ENCODE measurements around the gene KRTAP2-3. TPM values are rescaled to one million over a fixed set of nuclear protein-coding genes. Genes with fewer than 3 reads are reported as not detected.
"Not testable (repeated sequence)": the region's sequence is repeated elsewhere in the genome, so short reads cannot be mapped to it uniquely, and the experiment has no call there.

The KRTAP2-3 gene
- total and polyA plus RNA-seq, 10 donors = not detected

DNA sequence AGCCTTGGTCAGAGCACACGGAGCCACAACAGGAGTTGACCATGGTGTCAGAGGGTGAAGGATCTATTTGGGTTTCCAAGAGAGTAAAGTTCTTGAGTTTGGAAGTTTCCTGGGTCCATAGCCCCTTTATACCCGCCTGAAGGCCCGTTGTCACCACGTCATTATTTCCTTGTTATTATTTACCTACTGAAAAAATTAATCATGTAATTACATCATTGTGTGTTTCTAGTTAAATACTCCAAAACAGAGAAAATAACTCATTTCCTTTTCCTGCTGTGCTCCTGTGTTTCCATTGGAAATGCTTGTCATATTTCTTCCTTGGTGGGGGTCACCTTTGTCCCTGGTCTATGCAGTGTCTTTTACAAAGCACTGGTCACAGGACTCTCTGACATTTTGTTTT lies 38.1 kb upstream of the KRTAP2-3 start, which contains the start of gene KRTAP4-8:
Gene KRTAP4-8, minus strand, starts transcription at position 101 of the 400 bp plus-strand sequence. Its CDS starts 58 bp downstream, at position 43.
- no peak within 1 kb of the TSS for H3K27ac ChIP-seq
- H3K27me3 ChIP-seq (replicated peaks in 1 of 7) = peaks cover 0 to 9% (median 0%) of the 10 kb centered on the region in 7 donors
- no peaks in the 10 kb centered on the region for H3K36me3 ChIP-seq
- H3K4me1 ChIP-seq = peaks cover 0 to 9% (median 0%) of the 10 kb centered on the region in 6 donors
- TF ChIP-seq POLR2AphosphoS5 (IDR thresholded peaks at IDR 0.05) (no peak), POLR2A (IDR thresholded peaks at IDR 0.05) (no peak)
- TF ChIP-seq, protein P1, sequence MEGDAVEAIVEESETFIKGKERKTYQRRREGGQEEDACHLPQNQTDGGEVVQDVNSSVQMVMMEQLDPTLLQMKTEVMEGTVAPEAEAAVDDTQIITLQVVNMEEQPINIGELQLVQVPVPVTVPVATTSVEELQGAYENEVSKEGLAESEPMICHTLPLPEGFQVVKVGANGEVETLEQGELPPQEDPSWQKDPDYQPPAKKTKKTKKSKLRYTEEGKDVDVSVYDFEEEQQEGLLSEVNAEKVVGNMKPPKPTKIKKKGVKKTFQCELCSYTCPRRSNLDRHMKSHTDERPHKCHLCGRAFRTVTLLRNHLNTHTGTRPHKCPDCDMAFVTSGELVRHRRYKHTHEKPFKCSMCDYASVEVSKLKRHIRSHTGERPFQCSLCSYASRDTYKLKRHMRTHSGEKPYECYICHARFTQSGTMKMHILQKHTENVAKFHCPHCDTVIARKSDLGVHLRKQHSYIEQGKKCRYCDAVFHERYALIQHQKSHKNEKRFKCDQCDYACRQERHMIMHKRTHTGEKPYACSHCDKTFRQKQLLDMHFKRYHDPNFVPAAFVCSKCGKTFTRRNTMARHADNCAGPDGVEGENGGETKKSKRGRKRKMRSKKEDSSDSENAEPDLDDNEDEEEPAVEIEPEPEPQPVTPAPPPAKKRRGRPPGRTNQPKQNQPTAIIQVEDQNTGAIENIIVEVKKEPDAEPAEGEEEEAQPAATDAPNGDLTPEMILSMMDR (IDR thresholded peaks at IDR 0.05 in 8 of 11, conservative IDR thresholded peaks at IDR 0.05 in 3 of 11) = no peak
- peaks cover 0 to 6% (median 0%) of the 10 kb centered on the region in 8 donors for H3K9me3 ChIP-seq
- intact Hi-C loops (cut with DNase I; ENCODE audit: low total_unique reads) = no loop called here
- 62 to 82% (median 78%) methylated on average over 4 of the region's 4 CpGs for WGBS, 5 donors
- DNase-seq = no peak
- no peak within 1 kb of the TSS for H3K4me3 ChIP-seq

DNA sequence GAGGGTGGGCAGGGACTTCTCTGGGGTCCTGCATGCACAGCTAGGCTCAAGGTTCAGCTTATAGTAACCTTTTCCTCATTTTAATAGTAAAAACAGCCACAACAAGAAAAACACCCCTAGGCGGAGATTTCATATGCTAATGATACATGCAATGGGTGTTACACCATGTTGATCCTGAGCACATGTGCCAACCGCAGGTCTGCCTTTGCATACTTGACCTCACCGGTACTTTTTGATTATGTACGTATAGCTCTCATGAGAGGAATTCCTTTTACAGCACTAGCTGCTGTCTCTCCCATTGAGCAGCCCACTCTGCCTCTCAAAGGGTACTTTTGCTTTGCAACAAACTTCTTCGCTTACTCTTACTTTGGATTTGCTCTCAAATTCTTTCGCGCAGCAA lies 36.1 kb upstream of the KRTAP2-3 start:
- DNase-seq = no peak
- Histone ChIP-seq H3K4me3 (no peak overlapping the region), H3K36me3 (no peaks in the 10 kb centered on the region), H3K27ac (no peak overlapping the region), H3K27me3 (replicated peaks in 1 of 7) (peaks cover 0 to 9% (median 0%) of the 10 kb centered on the region in 7 donors), H3K4me1 (peaks cover 0 to 9% (median 0%) of the 10 kb centered on the region in 6 donors), H3K9me3 (peaks cover 0 to 11% (median 0%) of the 10 kb centered on the region in 8 donors)
- 85 to 89% (median 88%) methylated on average over 7 of the region's 7 CpGs for WGBS, 5 donors
- intact Hi-C loops (cut with DNase I; ENCODE audit: low total_unique reads) = no loop called here
- TF ChIP-seq POLR2A (IDR thresholded peaks at IDR 0.05) = no peak
- TF ChIP-seq, protein P1 (IDR thresholded peaks at IDR 0.05 in 8 of 11, conservative IDR thresholded peaks at IDR 0.05 in 3 of 11) = no peak
- no peak for TF ChIP-seq POLR2AphosphoS5 (IDR thresholded peaks at IDR 0.05)

DNA sequence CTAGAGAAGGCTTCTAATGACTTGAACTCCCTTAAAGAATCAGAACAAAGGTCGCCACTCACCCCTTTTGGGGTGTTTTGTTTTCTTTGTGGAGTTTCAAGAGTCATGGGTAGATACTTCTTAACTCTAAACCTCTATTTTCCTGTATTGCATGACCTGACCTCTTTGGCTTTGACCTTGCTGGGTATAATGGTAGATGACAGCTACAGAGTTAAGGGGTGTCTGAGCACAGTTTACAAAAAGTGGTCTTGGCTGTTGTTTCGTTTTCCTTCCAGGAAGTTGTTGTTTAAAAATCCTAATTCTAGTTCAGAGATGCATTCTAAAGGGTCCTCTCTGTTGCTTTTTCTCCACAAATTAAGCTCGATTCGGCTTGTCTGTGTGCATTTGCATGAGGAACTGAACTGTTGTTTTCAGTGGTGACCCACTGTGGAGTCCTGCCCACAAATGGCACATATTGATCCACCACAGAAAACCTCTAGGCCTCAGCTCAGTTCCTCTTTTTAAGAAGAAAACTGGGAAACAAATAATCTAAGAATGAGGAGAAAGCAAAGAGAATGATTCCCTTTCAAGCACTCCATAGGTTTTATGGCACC lies 28.9 kb upstream of the KRTAP2-3 start:
- H3K9me3 ChIP-seq = peaks cover 0 to 11% (median 0%) of the 10 kb centered on the region in 8 donors
- H3K27me3 ChIP-seq (replicated peaks in 1 of 7); H3K36me3 ChIP-seq; H3K4me3 ChIP-seq; H3K4me1 ChIP-seq; DNase-seq; intact Hi-C loops (cut with DNase I; ENCODE audit: low total_unique reads); H3K27ac ChIP-seq: not testable (repeated sequence)
- WGBS, 5 donors = 29 to 63% (median 52%) methylated on average over 4 of the region's 4 CpGs

DNA sequence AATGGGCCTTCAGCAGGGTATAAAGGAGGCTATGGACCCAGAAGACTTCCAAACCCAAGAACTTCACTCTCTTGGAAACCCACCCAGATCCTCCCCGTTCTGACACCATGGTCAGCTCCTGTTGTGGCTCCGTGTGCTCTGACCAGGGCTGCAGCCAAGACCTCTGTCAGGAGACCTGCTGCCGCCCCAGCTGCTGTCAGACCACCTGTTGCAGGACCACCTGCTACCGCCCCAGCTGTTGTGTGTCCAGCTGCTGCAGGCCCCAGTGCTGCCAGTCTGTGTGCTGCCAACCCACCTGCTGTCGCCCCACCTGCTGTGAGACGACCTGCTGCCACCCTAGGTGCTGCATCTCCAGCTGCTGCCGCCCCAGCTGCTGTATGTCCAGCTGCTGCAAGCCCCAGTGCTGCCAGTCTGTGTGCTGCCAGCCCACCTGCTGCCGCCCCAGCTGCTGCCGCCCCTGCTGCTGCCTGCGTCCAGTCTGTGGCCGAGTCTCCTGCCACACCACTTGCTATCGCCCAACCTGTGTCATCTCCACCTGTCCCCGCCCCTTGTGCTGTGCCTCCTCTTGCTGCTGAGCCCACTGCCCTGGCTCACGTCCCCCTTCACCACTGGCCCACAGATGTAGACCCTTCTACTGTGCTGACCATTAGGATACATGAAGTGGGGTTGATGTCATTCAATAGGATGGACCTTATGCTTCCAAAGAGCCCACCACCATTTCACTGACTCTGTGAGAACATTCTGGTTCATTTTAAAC lies 24.4 kb upstream of the KRTAP2-3 start, which contains the start of gene KRTAP4-7:
Gene KRTAP4-7, plus strand, starts transcription at position 51 of the 757 bp plus-strand sequence. Its CDS starts 57 bp downstream, at position 108.
- DNase-seq; H3K4me1 ChIP-seq; intact Hi-C loops (cut with DNase I; ENCODE audit: low total_unique reads); H3K36me3 ChIP-seq; H3K9me3 ChIP-seq; H3K27ac ChIP-seq; H3K27me3 ChIP-seq (replicated peaks in 1 of 7); H3K4me3 ChIP-seq: not testable (repeated sequence)
- WGBS, 5 donors = 72 to 89% (median 85%) methylated on average over 8 to 14 of the region's 14 CpGs

DNA sequence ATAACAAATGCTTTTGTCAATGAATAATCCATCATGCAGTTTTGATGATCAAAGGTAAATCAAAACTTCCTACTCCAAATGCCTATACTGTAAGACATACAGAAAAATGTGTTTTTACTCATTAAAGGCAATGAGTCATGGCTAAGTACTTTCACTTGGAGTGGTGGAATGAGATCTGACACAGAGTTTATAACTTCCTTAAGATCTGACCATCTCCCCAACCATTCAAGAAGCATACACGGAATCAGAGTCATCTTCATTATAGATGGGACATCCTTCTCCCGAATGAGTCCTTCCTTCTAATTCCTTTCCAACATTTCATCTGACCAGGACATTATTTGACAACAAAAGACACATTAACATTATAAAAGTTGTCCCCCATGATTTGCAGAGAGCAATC lies 23.5 kb upstream of the KRTAP2-3 start:
- H3K9me3 ChIP-seq; DNase-seq; H3K4me3 ChIP-seq; H3K27ac ChIP-seq; H3K4me1 ChIP-seq; H3K36me3 ChIP-seq; H3K27me3 ChIP-seq (replicated peaks in 1 of 7); intact Hi-C loops (cut with DNase I; ENCODE audit: low total_unique reads): not testable (repeated sequence)
- 62 to 92% (median 90%) methylated on average over 2 of the region's 2 CpGs for WGBS, 5 donors

All from spleen (tissue), 11 donors.